ENCODE measurements around the gene DIPK2A.

Gene DIPK2A

DNA sequence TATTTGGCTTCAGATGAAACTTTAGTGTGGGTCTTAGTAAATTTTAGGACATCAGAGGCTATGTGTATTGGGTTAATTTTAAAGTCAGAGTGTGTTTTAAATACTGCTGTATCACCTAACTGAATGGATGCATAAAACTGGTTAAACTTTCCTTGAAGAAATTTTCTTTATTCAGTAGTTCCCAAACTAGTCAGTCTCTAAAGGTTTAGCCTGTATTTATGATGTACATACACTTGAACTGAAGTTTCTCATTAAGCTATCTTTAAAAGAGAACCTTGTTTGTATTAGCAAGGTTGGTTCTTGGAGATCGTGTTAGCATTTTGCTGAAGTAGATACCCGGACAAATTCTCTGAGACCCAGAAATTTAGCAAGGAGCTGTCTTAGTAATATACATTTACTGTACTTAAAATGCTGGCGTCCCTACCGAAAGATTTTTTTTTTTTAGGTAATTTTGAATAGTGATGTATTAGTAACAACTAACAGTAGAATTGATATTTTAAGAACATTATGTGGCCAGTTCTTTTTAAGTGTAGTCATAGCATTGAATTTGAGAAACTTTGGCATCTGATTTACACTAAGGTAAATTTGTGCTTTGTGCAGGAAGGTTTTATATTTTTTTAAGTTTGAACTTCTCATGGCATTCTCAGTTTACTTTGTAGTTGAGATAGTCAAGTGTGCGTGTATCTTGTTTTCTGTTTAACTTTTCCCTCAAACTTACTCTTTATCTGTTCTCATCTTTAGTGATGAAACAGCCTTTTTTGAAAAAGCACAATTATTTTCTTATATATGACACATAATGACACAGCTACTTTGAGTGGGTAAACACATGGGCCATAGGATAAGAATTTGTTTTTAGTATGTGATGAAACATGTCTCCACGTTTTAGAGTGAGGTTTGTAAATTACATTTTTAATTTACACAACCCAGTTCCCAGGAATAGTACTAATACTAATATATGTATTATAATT is 2.9 kb downstream of the DIPK2A start:
- no peak for DNase-seq

DNA sequence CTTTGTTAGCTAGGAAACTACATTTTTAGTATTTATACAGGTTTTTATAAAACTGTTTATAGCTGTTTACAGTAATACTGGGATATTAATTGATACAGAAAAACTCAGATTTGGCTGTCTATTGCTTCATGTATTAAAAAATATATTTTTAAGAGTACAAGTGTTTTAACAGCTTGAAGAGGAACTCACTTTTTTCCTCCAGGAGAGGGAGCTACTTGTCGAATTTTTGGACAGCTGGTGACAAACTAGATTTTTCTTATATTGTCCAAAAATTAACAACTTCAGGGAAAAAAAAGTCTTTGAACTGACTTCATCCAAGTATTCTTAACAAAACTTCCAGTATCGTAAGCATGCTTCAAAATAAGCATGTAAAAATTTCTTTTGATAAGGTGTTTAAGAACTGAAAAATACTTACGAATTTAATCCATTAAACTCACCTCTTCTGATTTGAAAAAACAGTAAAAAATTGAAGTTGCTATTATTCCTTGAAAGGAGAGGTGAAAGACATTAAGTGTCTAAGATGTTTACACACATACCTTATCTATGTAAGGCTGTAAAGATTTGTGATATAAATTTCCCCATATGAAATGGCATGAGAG is 4.0 kb downstream of the DIPK2A start:
- no peak for DNase-seq

DNA sequence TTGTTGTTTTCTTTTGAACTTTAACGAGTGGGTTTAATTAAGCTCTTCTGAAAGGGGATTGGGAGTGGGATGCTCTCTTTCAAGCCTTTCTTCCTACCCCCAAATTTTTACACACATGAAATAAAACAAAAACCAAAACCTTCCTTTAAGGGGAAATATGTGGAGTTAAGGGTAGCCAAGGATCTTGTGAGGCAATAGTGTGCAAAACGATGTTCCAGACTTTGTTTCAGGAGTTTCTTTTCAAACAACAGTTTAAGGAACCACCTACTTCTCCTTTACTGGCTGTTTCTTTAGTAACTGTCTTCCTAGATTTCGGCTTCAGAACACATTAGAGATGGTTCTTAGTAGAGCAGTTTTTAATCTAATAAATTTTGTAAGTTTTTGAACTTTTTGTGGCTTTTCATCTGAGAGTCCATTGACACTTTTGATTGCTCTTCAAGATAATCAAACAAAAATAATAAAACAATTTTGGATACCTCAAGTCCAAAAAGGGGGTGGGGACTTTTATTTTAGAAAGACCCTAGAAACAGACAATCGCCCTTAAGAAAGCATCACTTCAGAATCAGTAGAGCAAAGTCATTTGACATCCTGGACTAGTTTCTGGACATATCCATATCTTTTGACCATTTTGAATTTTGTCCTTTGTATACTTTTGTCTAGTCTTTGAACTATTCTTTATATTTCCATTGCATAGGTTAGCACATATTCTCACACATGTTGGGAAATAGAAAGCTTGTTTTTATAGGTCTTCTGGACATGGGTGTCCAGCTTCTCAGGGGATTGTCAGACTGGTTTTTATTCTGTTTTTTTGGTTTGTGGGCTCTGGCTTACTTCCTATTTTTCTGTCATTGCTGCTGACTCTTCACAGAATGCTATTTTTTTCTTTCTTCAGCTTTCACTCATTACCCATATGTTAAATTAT is 6.0 kb downstream of the DIPK2A start:
- no peak for DNase-seq

DNA sequence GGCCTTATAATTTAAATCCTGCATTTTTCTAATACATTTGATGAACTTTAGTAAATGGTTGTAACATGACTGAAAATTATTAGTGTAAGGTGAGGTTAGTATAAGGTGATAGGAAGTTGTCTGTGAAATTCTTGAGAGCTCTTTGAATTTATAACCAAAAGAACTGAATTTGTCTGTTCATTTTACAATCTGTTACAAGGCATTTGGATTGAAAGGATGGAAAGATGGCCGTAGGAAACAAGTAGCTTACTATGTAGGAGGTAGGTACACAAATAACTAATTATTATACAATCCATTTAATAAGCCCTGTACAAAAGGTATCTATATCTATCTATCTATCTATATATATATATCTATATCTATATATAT is 6.6 kb downstream of the DIPK2A start:
- DNase-seq, result no peak

DNA sequence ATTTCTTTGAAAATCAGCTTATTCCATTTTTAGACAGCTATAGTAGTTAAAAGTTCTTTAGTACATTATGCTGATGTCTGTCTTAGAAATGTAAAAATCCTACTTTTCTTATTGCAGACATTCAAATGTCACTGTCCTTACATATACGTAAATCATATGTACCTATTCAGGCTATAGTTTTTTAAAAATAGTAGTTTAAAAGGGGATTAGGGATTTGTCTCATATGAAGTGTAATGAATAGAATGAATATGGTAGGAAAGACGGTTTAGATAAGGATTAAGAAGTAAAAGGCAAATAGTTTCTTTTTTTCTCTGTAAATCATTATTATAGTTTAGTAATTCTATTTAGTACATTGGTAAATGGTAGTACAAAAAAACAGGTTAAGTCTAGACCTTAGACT is 7.4 kb downstream of the DIPK2A start:
- DNase-seq, result no peak

DNA sequence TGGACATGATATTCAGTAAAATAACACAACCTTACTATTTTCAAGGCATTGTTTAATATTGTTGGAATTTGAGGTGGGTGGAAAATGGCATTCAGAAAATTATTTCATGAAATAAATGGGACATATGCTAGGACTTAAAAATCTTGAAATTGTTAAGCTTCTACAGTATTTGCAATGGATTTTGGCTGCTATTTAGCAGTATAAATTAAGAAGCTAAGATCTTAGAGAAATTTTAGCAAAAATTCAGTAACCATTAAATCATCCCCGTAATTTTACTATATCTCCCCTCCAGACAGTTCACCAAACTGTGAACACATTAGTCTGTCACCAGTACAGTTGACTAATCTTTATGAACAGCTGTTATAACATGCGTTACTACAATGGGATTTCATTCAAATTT is 8.2 kb downstream of the DIPK2A start:
- no peak for DNase-seq

DNA sequence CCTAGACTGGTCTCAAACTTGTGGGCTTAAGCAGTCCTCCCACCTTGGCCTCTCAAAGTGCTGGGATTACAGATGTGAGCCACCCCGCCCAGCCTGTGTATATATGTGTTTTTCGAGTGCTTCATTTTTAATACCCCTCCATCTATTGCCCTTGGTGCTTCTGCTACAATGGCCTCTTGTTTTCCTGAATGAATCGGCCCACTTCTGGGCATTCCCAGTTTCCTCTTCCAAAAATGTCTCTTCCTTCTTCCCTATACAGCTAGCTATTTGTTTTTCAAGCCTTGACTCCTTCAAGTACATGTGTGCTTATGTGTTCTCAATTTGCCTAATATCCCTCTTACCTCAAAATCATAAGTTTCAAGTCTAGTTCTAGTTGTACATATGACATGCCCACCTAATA is 16.7 kb downstream of the DIPK2A start:
- DNase-seq, result no peak

DNA sequence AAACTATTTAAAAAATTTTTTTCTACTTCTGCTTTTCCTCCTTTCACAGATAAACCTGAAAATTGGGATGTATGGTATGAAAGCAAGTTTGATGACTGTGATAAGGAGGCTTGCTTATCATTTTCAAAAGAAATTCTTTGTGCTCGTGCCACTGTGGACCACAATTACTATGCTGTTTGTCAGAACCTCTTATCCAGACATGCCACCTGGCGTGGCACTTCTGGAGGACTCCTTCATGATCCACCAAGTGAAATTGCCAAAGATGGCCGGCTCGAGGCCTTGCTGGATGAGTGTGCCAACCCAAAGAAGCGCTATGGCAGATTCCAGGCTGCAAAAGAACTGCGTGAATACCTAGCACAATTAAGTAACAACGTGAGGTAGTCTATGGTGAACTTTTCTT is 17.8 kb downstream of the DIPK2A start:
- no peak for DNase-seq

DNA sequence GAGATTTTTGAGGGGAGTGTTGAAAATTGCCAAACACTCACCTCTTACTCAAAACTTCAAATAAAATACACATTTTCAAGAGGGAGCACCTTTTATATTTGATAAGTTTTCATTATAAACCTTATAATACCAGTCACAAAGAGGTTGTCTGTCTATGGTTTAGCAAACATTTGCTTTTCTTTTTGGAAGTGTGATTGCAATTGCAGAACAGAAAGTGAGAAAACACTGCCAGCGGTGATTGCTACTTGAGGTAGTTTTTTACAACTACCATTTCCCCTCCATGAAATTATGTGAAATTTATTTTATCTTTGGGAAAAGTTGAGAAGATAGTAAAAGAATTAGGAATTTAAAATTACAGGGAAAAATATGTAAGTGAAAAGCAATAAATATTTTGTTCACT is 20.1 kb downstream of the DIPK2A start:
- DNase-seq, result no peak

DNA sequence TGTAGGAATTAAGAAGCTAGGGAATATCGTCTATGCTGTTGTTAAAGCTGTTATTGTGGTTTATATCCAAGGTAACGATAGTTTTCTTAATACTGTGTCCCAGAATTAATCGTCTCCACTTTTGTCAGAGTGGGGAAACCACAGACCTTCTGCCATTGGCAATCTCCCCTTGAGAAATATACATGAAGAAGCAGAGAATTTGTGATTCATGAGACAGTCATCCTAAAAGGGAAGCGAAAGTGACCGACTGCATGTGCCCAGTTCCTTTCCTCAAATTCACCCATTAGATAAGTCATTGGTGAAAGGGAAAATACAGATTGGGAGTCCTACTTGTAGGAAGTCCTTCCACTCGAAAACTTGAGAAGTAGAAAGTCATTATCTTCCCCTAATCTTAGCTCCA is 26.6 kb downstream of the DIPK2A start:
- no peak for DNase-seq

DNA sequence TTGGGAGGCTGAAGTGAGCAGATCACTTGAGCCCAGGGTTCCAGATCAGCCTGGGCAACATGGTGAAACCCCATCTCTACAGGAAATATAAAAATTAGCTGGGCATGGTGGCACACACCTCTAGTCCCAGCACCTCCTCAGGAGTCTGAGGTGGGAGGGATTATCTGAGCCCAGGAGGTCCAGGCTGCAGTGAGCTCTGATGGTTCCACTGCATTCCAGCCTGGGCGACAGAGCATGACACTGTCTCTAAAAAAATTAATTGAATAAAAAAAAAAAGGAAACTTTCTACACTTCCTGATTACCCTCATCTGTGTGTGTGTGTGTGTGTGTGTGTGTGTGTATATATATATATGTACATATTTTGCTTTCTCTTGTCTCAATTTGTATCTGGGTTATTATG is 31.4 kb downstream of the DIPK2A start:
- no peak for DNase-seq

DNA sequence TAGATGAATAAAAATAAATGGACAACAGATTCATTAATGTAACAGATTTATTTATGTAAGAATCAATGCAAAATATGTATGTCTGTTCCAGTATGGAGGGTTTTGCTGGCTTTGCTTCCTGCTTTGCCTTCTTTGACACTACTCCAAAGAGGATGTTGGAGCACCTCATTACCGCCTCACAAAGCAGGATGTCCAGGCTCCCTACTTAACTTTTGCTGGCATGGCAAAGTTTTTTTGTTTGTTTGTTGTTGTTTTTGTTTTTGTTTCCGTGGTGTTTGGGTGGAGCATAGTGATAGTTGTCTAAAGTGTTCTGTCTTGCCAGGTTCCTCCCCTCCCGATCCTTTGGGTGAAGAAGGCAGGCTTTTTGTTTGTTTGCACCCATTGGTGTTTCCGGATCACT is 38.7 kb downstream of the DIPK2A start:
- DNase-seq, result no peak

DNA sequence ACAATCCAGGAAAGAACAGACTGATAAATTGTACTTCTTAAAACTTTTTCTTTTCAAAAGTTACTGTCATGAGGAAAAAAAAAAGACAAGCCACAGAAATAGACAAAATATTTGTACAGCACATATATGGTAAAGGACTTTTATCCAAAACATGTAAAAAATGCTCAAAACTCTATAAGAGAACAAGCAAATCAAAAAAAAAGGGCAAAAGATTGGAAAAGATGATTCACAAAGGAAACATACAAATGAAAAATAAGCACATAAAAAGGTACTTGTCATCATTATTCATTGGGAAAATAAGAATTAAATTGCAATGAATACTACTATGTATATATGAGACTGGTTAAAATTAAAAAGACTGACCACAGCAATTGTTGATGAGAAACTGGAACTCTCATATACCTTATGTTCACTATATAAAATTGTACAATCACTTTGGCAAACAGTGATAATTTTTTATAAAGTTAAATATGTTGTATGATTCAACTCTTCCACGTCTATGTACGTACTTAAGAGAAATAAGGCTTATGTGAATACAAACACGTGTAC is 39.7 kb downstream of the DIPK2A start:
- no peak for DNase-seq

DNA sequence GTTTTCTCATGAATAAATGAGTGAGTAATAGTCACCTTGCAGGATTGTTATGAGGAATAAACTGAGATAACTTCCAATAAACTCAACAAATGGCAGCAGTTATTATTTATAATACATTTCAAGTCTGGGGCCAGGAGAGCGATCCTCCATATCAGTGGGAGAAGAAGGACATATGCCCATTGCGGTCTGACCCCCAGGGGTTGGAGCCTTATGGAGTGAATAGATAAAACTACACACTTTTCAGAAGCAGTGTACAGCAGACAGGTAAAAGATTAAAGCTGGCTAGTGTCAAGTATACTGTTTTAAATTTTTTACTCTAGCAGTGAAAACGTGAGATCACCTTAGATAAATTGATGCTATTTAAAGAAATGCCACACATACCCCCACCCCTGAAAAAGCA is 43.5 kb downstream of the DIPK2A start:
- DNase-seq, result no peak

DNA sequence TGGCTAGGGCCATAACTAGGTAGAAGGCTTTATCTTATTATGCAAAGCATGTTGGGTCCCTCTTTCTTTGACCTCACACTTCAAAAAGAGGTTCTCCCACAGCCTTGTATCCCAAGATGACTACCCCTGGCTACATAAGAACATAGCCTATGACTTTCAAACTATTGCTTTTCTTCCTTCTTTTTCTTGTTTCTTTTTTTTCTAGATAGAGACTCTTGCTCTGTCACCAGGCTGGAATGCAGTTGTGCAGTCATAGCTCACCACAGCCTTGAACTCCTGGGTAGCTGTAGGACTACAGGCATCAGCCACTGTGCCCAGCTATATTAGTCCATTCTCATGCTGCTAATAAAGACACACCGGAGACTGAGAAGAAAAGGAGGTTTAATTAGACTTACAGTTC is 47.2 kb downstream of the DIPK2A start:
- no peak for DNase-seq

All from NCI-H1092 (cell line).